ENCODE measurements around the gene CDH8.
"Not testable (repeated sequence)": the region's sequence is repeated elsewhere in the genome, so short reads cannot be mapped to it uniquely, and the experiment has no call there.

CDH8 gene

GRCh38 chr16:61936522-61936921 lies 99.7 kb downstream of the CDH8 start:
- DNase-seq (ENCODE audit: low spot score): no peak

GRCh38 chr16:61934601-61935000 lies 101.6 kb downstream of the CDH8 start:
- DNase-seq (ENCODE audit: low spot score): no peak

- DNase-seq (ENCODE audit: low spot score): no peak
These were observed 106.5 kb downstream of the CDH8 start for GRCh38 chr16:61929776-61930175.

GRCh38 chr16:61926766-61927165 lies 109.5 kb downstream of the CDH8 start:
- DNase-seq (ENCODE audit: low spot score): no peak

GRCh38 chr16:61923629-61924028 lies 112.6 kb downstream of the CDH8 start:
- no peak for DNase-seq (ENCODE audit: low spot score)

GRCh38 chr16:61921373-61921772 lies 114.9 kb downstream of the CDH8 start:
- no peak for DNase-seq (ENCODE audit: low spot score)

- not testable (repeated sequence) for DNase-seq (ENCODE audit: low spot score)
These were observed 118.1 kb downstream of the CDH8 start for GRCh38 chr16:61917865-61918826.

- DNase-seq (ENCODE audit: low spot score): no peak
These were observed 120.7 kb downstream of the CDH8 start for GRCh38 chr16:61915569-61915968.

GRCh38 chr16:61909074-61909473 lies 127.2 kb downstream of the CDH8 start:
- no peak for DNase-seq (ENCODE audit: low spot score)

- no peak for DNase-seq (ENCODE audit: low spot score)
These were observed 127.8 kb downstream of the CDH8 start for GRCh38 chr16:61908426-61908825.

GRCh38 chr16:61901689-61902088 lies 134.5 kb downstream of the CDH8 start:
- no peak for DNase-seq (ENCODE audit: low spot score)

GRCh38 chr16:61900482-61900881 lies 135.8 kb downstream of the CDH8 start:
- DNase-seq (ENCODE audit: low spot score): no peak

- DNase-seq (ENCODE audit: low spot score): no peak
These were observed 138.6 kb downstream of the CDH8 start for GRCh38 chr16:61897657-61898056.

- DNase-seq (ENCODE audit: low spot score): no peak
These were observed 143.7 kb downstream of the CDH8 start for GRCh38 chr16:61892531-61892930.

GRCh38 chr16:61891460-61891859 lies 144.8 kb downstream of the CDH8 start:
- no peak for DNase-seq (ENCODE audit: low spot score)

- no peak for DNase-seq (ENCODE audit: low spot score)
These were observed 145.9 kb downstream of the CDH8 start for GRCh38 chr16:61890386-61890785.

- no peak for DNase-seq (ENCODE audit: low spot score)
These were observed 148.3 kb downstream of the CDH8 start for GRCh38 chr16:61887903-61888302.

GRCh38 chr16:61885343-61885742 lies 150.9 kb downstream of the CDH8 start:
- no peak for DNase-seq (ENCODE audit: low spot score)

- DNase-seq (ENCODE audit: low spot score): no peak
These were observed 156.9 kb downstream of the CDH8 start for GRCh38 chr16:61879306-61879705.

GRCh38 chr16:61877436-61877835 lies 158.8 kb downstream of the CDH8 start:
- no peak for DNase-seq (ENCODE audit: low spot score)

- no peak for DNase-seq (ENCODE audit: low spot score)
These were observed 163.5 kb downstream of the CDH8 start for GRCh38 chr16:61872778-61873119.

- no peak for DNase-seq (ENCODE audit: low spot score)
These were observed 164.1 kb downstream of the CDH8 start for GRCh38 chr16:61871837-61872777.

Data from CD4-positive, alpha-beta T cell treated with Interleukin-6 at 100 ng/mL for 8 hours (primary cell).